ENCODE results near the gene PSAT1.

PSAT1 gene

DNA sequence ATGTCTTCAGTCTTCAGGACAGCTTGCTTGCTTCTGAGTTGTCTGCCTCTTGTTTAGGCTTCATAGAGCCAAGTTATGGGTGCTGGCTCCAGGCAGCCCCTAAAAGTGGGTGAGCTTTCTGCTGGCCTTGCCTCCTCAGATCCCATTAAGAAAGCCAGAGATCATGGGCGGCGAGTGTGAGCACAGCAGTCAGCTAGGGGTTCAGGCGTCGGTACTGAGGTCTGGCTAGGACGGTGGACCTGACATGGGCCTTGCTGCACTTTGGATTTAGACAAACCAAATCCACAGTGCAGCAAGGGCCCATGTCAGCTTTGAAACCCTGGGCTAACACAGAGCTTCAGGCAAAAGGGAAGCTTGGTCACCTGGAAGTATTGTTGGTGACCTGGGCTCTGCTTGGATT, 17.6 kb downstream of the PSAT1 start:
- Mint-ChIP-seq H3K9me3 (no peaks in the 10 kb centered on the region), H3K4me1 (no peaks in the 10 kb centered on the region), H3K36me3 (ENCODE audit: insufficient read depth) (peaks cover 1% of the 10 kb centered on the region), H3K4me3 (no peak overlapping the region), H3K27ac (ENCODE audit: low read depth) (no peak overlapping the region), H3K27me3 (no peaks in the 10 kb centered on the region)
- DNase-seq (ENCODE audit: low spot score in 2 of 2): no peak
- ATAC-seq (replicated peaks; ENCODE audit: extremely low read depth, poor library complexity, severe bottlenecking): no peak

DNA sequence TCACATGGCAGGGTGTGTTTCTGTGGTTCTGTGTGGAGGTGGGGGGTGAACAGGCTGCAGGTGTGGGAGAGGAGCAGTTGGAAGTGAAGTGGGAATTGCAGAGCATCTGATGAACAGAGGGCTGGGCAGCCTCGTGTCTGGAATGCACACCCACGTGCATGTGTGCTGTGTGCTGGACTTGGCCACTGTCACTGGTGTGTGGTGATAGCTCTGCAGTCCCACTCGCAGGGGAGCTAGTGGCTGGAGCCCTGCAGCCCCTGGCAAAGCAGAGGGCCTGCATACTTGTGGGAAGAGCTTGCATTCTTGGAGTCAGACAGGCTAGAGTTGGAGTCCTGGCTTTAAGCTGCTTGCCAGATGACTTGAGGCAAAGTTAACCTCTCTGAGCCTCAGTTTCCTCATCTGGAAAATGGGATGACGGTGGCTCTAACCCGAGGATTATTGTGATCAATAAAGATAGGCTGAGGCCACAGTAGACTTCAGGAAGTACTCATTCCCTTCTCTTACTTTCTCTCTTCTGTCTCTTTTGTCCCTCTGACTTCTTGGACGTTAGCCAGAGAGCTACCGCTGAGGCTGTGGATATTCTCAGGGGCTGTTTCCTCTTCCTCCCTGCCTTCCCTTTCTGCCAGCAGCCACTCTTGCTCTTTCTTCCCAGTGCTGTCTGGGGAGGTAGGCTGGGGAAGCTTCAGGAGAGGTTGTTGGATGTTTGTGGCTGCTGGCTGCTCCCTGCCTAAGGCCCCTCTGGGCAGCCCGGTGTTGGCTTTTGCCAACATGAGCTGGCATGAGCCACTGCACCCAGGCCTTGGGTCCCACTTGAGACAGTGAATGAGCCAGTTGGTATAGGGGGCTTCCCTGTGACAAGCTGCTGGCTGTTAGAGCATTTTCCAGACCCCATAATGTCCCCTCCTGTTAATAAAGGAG, 18.3 kb downstream of the PSAT1 start:
- DNase-seq (ENCODE audit: low spot score in 2 of 2) (no peak), ATAC-seq (replicated peaks; ENCODE audit: extremely low read depth, poor library complexity, severe bottlenecking) (no peak)
- Mint-ChIP-seq H3K27me3 (no peaks in the 10 kb centered on the region), H3K4me3 (no peak overlapping the region), H3K36me3 (ENCODE audit: insufficient read depth) (peaks cover 1% of the 10 kb centered on the region), H3K27ac (ENCODE audit: low read depth) (no peak overlapping the region), H3K4me1 (no peaks in the 10 kb centered on the region), H3K9me3 (no peaks in the 10 kb centered on the region)

DNA sequence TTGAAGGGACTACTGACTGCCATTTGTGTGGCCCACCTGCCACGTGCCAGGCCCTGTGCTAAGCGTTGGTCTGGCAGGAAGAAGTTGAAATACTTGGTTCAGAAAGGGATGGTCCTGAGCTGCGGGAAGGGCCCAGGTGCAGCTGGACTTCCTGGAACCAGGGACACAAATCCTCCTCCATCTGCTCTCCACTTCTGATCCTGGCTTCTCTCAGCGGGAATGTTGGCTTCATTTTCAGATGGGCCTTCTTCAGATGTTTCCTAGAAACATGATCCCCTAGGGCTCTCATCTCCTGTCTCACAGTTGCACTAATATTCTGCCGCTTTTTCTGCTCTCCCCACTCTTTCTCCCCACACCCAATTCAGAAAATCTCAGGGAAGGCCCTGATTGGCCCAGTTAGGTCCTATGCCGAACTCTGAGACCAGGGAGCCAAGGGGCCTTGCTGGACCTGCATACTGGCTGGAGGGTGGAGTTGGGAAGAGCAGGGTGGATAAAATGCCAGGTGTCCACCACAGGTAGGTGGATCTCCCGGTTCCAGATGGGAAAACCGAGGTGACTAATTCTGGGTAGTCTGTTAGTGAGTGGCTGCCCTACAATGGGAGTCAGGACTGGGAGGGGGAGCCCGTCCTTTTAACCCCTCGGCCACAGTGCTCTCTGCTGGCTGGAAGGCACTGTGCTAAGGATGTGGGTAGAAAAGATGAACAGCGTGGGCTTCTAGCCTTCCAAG, 19.4 kb downstream of the PSAT1 start:
- H3K27ac Mint-ChIP-seq (ENCODE audit: low read depth): no peak overlapping the region
- no peaks in the 10 kb centered on the region for H3K4me1 Mint-ChIP-seq
- H3K4me3 Mint-ChIP-seq: no peak overlapping the region
- no peaks in the 10 kb centered on the region for H3K27me3 Mint-ChIP-seq
- H3K9me3 Mint-ChIP-seq: no peaks in the 10 kb centered on the region
- no peak for DNase-seq (ENCODE audit: low spot score in 2 of 2)
- no peak for ATAC-seq (replicated peaks; ENCODE audit: extremely low read depth, poor library complexity, severe bottlenecking)
- peaks cover 4% of the 10 kb centered on the region for H3K36me3 Mint-ChIP-seq (ENCODE audit: insufficient read depth)

DNA sequence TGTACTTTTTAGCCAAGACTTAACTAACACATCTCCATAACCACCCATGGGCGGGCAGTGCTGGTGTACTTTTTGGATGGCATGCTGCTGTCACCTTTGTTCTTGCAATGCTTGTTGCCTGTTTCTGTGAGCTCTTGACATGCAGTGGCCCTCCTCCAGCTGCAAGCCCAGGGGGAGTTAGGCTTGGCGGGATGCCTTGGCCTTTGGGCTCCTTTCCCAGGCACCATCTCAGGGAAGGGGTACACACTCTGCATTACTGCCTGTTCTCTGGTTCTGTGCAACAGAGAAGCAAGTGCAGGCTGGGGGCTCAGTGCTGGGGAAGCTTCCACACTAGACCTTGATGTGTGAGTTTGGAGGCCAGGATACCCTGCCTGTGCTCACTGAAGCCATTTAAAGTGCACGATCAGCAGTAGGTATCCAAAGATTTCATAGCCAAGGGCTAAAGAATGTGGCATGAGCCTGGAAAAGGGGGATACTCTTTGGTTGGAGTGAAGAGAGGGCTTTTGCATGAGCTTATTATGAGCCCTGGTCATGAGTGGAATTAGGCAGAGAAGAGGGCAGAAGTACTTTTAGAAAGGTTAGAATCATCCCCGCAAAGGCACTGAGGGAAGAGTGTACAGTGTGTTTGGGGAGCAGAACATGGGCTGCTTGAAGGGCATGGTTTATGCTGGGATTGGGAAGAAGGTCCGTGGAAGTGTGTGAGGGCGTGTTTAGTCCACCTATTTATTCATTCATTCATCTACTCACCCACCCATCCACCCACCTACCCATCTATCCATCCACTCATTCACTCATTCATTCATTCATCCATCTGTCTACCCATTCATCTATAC, 22.5 kb downstream of the PSAT1 start:
- Mint-ChIP-seq H3K36me3 (ENCODE audit: insufficient read depth) (peaks cover 6% of the 10 kb centered on the region), H3K9me3 (no peaks in the 10 kb centered on the region), H3K27me3 (no peaks in the 10 kb centered on the region), H3K27ac (ENCODE audit: low read depth) (no peak overlapping the region), H3K4me3 (no peak overlapping the region), H3K4me1 (no peaks in the 10 kb centered on the region)
- DNase-seq (ENCODE audit: low spot score in 2 of 2) (no peak), ATAC-seq (replicated peaks; ENCODE audit: extremely low read depth, poor library complexity, severe bottlenecking) (no peak)

DNA sequence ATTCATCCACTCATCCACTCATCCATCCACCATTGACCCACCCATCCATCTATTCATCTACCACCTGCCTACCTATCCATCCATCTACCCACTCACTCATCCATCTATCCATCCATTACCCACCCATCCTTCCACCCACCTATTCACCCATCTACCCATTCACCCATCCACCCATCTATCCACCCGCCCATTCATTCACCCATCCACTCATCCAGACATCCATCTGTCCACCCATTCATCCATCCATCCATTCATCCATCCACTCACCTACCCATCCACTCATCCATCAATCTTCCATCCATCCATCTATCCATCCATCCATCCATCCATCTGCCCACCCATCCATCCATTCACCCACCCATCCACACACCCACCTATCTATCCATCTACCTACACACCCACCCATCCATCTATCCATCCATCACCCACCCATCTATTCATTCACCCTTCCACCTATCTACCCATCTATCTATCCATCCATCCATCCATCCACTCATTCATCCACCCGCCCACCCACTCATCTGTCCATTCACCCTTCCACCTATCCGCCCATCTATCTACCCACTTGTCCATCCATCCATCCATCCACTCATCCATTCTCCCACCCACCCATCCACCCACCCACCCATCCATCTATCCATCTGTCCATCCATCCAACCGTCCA, 23.2 kb downstream of the PSAT1 start:
- H3K27ac Mint-ChIP-seq (ENCODE audit: low read depth): no peak overlapping the region
- H3K4me1 Mint-ChIP-seq: no peaks in the 10 kb centered on the region
- no peak for DNase-seq (ENCODE audit: low spot score in 2 of 2)

DNA sequence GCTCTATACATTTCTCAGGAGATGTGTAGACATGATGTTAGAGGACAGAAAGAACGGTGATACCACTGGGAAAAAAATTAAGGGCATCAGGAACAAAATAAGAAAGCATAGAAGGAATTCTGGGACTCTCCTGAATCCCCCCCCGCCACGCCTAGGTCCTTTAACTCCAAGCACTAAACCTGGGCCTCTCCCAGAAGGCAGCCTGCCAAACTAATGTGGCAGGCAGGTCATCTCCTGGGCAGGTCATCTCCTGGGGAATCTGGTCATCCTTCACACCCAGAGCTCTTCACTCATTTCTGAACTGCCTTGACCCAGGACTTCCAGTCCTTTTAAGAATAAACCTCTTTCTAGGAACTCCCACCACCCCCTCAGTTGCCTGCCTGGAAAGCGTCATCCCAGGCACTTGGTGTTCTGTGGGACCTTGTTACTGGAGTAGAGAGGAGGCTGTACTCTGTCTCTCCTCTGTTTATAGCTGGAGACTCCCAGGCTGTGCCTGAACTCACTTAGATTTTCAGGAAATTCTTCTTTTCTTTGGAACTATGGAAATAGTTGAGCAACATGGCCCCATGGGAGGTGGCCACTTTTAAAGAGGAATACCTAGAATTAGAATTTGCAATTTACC, 24.1 kb downstream of the PSAT1 start:
- H3K36me3 Mint-ChIP-seq (ENCODE audit: insufficient read depth): peaks cover 6% of the 10 kb centered on the region
- no peak overlapping the region for H3K27ac Mint-ChIP-seq (ENCODE audit: low read depth)
- H3K9me3 Mint-ChIP-seq: no peaks in the 10 kb centered on the region
- ATAC-seq (replicated peaks; ENCODE audit: extremely low read depth, poor library complexity, severe bottlenecking): no peak
- DNase-seq (ENCODE audit: low spot score in 2 of 2): no peak
- H3K27me3 Mint-ChIP-seq: no peaks in the 10 kb centered on the region
- no peak overlapping the region for H3K4me3 Mint-ChIP-seq
- H3K4me1 Mint-ChIP-seq: no peaks in the 10 kb centered on the region

More for the DNA sequence above, 23.2 kb downstream of the PSAT1 start:
- H3K9me3 Mint-ChIP-seq: no peaks in the 10 kb centered on the region
- no peak for ATAC-seq (replicated peaks; ENCODE audit: extremely low read depth, poor library complexity, severe bottlenecking)
- H3K27me3 Mint-ChIP-seq: no peaks in the 10 kb centered on the region
- peaks cover 6% of the 10 kb centered on the region for H3K36me3 Mint-ChIP-seq (ENCODE audit: insufficient read depth)
- H3K4me3 Mint-ChIP-seq: no peak overlapping the region

DNA sequence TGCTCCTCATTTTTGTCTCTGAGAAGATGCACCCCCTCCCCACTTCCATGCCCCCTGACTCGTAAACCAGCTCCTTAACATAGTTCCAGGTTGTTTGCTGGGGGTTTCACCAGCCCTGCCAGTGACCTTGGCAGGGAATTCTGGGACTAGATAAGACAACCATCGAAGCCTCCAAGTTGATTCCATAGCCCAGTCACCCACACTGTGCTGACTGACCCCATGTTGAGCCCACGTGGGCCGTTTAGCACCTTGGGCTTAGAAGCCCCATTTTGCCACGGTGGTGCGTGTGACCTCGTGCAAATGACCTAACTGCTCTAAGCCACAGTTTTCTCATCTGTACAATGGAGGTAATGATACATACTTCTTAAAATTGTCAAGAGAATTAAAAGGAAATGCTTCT, 24.6 kb downstream of the PSAT1 start:
- Mint-ChIP-seq H3K27ac (ENCODE audit: low read depth) (no peak overlapping the region), H3K36me3 (ENCODE audit: insufficient read depth) (peaks cover 6% of the 10 kb centered on the region), H3K4me3 (no peak overlapping the region), H3K9me3 (no peaks in the 10 kb centered on the region), H3K27me3 (no peaks in the 10 kb centered on the region), H3K4me1 (no peaks in the 10 kb centered on the region)
- DNase-seq (ENCODE audit: low spot score in 2 of 2) (no peak), ATAC-seq (replicated peaks; ENCODE audit: extremely low read depth, poor library complexity, severe bottlenecking) (no peak)

DNA sequence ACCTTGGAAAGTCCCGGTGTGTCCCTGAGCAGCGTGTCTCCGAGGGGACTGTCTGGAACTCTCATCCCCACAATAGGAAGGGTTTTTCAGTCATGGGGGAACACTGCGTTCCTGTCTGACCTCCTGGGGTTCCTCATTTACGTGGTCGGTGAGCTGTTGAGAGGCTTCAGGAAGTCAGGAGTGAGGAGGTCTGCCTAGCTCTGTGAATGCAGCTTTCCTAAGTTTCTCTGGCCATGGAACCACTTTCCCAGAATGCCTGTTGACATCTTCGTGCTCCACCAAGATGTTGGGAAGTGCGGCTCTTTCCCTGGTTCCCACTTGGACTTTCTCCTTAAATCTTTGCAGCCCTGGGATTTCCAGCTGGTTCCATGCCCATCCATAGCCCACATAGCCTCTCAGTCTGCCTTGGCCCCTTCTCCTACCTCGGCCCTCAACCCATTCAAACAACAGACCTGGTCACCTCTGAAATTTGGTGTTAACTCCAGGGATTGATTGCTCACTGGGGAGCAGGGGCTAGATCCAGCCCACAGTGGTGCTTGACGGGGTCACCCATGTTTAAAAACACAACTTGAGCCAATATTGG, 27.2 kb downstream of the PSAT1 start:
- Mint-ChIP-seq H3K27me3 (no peaks in the 10 kb centered on the region), H3K27ac (ENCODE audit: low read depth) (no peak overlapping the region), H3K4me1 (no peaks in the 10 kb centered on the region), H3K9me3 (no peaks in the 10 kb centered on the region), H3K4me3 (no peak overlapping the region), H3K36me3 (ENCODE audit: insufficient read depth) (peaks cover 4% of the 10 kb centered on the region)
- ATAC-seq (replicated peaks; ENCODE audit: extremely low read depth, poor library complexity, severe bottlenecking): no peak
- no peak for DNase-seq (ENCODE audit: low spot score in 2 of 2)

DNA sequence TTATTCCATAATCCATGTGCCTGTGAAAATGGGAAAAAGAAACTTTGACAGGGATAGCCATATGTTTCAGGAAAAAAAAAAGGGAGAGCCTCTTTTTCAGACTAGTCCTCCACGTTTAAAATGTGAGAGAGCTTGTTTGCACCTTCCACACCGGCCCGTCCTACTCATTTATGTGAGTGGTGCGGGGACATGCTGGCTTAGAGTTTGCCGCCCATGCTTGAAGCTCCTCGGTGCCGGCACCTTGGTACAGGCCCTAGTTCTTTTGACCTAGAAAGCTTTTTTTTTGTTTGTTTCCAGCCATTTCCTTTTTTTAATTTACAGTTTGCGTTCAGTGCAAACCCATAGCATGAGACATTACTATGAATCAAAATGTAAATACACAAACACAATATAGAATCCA, 27.8 kb downstream of the PSAT1 start:
- H3K4me1 Mint-ChIP-seq: no peaks in the 10 kb centered on the region
- H3K36me3 Mint-ChIP-seq (ENCODE audit: insufficient read depth): peaks cover 4% of the 10 kb centered on the region
- no peak overlapping the region for H3K4me3 Mint-ChIP-seq
- DNase-seq (ENCODE audit: low spot score in 2 of 2) (no peak), ATAC-seq (replicated peaks; ENCODE audit: extremely low read depth, poor library complexity, severe bottlenecking) (no peak)
- H3K27me3 Mint-ChIP-seq: no peaks in the 10 kb centered on the region
- H3K27ac Mint-ChIP-seq (ENCODE audit: low read depth): no peak overlapping the region
- H3K9me3 Mint-ChIP-seq: no peaks in the 10 kb centered on the region

DNA sequence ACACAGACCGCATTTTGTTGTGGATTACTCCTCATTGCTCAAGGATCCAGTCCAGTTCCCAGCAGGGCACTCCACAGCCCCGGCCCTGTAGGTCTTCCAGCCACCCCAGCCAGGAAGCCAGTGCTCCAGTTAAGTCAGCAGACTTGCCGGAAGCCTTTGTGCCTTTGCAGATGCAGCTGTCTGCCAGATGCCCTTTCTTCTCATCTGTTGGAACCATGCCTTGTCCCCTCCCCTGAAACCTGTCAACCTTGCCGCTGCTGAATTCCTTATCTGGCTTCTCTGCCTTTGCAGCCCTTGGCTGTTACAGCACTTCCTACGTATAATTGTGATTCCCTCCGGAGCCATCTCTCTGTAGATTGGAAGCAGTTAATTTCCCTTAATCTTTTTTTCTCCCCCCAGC, 28.4 kb downstream of the PSAT1 start:
- DNase-seq (ENCODE audit: low spot score in 2 of 2): no peak
- Mint-ChIP-seq H3K36me3 (ENCODE audit: insufficient read depth) (peaks cover 4% of the 10 kb centered on the region), H3K27ac (ENCODE audit: low read depth) (no peak overlapping the region)

DNA sequence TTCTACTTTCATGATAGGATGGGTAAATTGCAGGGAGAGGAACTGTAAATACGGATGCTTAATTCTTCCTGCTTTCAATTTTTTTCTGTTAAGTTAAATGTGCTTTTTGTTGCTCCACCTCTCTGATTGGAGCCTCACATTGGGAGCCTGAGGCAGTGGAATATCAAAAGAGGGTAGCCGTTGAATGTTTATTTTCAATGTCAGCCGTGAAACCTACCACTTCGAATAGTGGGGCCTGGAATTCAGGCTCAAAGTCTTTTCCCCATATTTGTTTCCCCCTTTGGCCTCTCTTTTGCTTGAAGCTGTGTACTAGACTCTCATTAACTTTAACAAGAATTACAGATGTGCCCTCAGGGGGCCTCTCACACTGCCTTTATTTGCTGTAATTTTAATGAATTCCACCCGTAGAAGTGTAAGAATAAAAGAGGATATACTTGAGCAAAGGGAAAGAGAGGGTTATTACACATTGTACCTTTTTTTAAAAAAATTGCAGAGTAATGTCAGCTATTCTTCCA, 29.0 kb downstream of the PSAT1 start:
- Mint-ChIP-seq H3K4me3 (no peak overlapping the region), H3K27me3 (no peaks in the 10 kb centered on the region), H3K9me3 (no peaks in the 10 kb centered on the region), H3K4me1 (no peaks in the 10 kb centered on the region), H3K27ac (ENCODE audit: low read depth) (no peak overlapping the region), H3K36me3 (ENCODE audit: insufficient read depth) (peaks cover 4% of the 10 kb centered on the region)
- no peak for DNase-seq (ENCODE audit: low spot score in 2 of 2)
- no peak for ATAC-seq (replicated peaks; ENCODE audit: extremely low read depth, poor library complexity, severe bottlenecking)

More for the DNA sequence above, 28.4 kb downstream of the PSAT1 start:
- ATAC-seq (replicated peaks; ENCODE audit: extremely low read depth, poor library complexity, severe bottlenecking): no peak
- H3K9me3 Mint-ChIP-seq: no peaks in the 10 kb centered on the region
- no peak overlapping the region for H3K4me3 Mint-ChIP-seq
- H3K4me1 Mint-ChIP-seq: no peaks in the 10 kb centered on the region
- H3K27me3 Mint-ChIP-seq: no peaks in the 10 kb centered on the region

Measured in central memory CD8-positive, alpha-beta T cell (primary cell).